Measurements from ENCODE around the gene SOBP.
A peak's percentile ranks its signal among the peaks of the same experiment; 100 is the strongest.

Gene SOBP

GRCh38 chr6:107444277-107444676 is 45.6 kb upstream of the SOBP start:
- DNase-seq (ENCODE audit: low read depth, low spot score) = no peak
- no peak overlapping the region for H3K4me3 ChIP-seq (ENCODE audit: low read depth, low read length)
- in situ Hi-C loops (cut with HindIII; ENCODE audit: low sequenced_read_pairs) = no loop called here
- TF ChIP-seq, protein P1, sequence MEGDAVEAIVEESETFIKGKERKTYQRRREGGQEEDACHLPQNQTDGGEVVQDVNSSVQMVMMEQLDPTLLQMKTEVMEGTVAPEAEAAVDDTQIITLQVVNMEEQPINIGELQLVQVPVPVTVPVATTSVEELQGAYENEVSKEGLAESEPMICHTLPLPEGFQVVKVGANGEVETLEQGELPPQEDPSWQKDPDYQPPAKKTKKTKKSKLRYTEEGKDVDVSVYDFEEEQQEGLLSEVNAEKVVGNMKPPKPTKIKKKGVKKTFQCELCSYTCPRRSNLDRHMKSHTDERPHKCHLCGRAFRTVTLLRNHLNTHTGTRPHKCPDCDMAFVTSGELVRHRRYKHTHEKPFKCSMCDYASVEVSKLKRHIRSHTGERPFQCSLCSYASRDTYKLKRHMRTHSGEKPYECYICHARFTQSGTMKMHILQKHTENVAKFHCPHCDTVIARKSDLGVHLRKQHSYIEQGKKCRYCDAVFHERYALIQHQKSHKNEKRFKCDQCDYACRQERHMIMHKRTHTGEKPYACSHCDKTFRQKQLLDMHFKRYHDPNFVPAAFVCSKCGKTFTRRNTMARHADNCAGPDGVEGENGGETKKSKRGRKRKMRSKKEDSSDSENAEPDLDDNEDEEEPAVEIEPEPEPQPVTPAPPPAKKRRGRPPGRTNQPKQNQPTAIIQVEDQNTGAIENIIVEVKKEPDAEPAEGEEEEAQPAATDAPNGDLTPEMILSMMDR (IDR thresholded peaks at IDR 0.05; ENCODE audit: low read depth, low read length) = no peak

DNA sequence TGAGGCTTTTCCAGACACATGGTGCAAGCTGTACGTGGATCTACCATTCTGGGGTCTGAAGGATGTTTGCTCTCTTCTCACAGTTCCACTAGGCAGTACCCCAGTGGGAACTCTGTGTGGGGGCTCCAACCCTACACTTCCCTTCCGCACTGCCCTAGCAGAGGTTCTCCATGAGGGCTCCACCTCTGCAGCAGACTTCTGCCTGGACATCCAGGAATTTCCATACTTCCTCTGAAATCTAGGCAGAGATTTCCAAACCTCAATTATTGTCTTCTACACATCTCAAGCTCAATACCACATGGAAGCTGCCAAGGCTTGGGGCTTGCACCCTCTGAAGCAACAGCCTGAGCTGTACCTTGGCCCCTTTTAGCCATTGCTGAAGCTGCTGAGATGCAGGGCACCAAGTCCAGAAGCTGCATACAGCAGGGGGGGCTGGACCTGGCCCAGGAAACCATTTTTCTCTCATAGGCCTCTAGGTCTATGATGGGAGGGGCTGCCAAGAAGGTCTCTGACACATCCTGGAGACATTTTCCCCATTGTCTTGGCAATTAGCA is 42.2 kb upstream of the SOBP start:
- no peak for DNase-seq (ENCODE audit: low read depth, low spot score)
- TF ChIP-seq, protein P1 (IDR thresholded peaks at IDR 0.05; ENCODE audit: low read depth, low read length) = no peak
- H3K4me3 ChIP-seq (ENCODE audit: low read depth, low read length) = no peak overlapping the region
- in situ Hi-C loops (cut with HindIII; ENCODE audit: low sequenced_read_pairs) = no loop called here

DNA sequence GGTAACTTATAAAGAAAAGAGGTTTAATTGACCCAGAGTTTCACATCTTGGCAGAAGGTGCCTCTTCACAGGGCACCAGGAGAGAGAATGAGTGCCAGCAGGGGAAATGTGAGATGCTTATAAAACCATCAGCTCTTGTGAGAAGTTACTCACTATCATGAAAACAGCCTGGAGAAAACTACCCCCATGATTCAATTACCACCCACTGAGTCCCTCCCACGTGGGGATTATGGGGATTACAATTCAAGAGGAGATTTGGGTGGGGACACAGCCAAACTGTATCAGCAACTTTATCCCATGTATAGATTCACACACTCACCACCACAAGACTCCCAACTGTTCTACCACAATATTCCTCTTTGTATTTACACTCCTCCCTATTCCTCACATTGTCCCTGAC is 41.1 kb upstream of the SOBP start:
- TF ChIP-seq, protein P1 (IDR thresholded peaks at IDR 0.05; ENCODE audit: low read depth, low read length) = no peak
- in situ Hi-C loops (cut with HindIII; ENCODE audit: low sequenced_read_pairs) = no loop called here
- DNase-seq (ENCODE audit: low read depth, low spot score) = no peak

GRCh38 chr6:107458672-107459282 is 31.1 kb upstream of the SOBP start:
- peak; percentile 22 for DNase-seq (ENCODE audit: low read depth, low spot score)
- TF ChIP-seq, protein P1 (IDR thresholded peaks at IDR 0.05; ENCODE audit: low read depth, low read length) = no peak
- in situ Hi-C loops (cut with HindIII; ENCODE audit: low sequenced_read_pairs) = no loop called here
- H3K4me3 ChIP-seq (ENCODE audit: low read depth, low read length) = peak overlapping the region; percentile 94

More for the DNA sequence above, 41.1 kb upstream of the SOBP start:
- H3K4me3 ChIP-seq (ENCODE audit: low read depth, low read length) = no peak overlapping the region

GRCh38 chr6:107459283-107460082 is 30.4 kb upstream of the SOBP start, which contains the start of gene PDSS2:
PDSS2 (minus strand) TSS chr6:107459564; CDS start chr6:107459285, 279 bp downstream.
- in situ Hi-C loops (cut with HindIII; ENCODE audit: low sequenced_read_pairs) = no loop called here
- peak; percentile 97 for DNase-seq (ENCODE audit: low read depth, low spot score)
- peak within 1 kb of the TSS; percentile 94 for H3K4me3 ChIP-seq (ENCODE audit: low read depth, low read length)
- TF ChIP-seq, protein P1 (IDR thresholded peaks at IDR 0.05; ENCODE audit: low read depth, low read length) = peak; percentile 52

DNA sequence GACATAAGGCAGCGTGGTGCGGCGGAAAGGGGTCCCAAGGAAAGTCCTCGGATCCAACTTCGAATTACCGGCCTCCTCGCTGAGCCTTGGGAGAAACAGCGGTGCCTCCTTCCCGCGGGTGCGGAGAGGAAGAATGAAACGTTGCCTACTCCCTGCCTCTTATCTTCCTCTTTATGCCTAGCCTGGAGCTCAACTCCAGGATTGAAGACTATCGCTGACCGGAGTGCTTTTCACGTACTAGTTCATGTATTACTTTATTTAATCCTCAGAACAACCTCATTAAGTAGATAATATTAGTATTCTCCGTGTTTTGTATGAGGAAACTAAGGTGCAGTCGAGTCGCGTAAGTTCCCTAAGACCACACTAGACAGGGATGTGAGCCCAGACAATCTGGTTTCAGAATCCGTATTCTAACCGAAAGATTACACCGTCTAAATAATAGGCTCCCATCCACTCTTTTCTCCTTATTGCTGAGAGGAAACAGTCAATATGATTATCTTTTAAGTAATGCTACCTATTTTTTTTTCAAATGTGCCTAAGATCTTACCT is 29.8 kb upstream of the SOBP start:
- in situ Hi-C loops (cut with HindIII; ENCODE audit: low sequenced_read_pairs) = no loop called here

More for the DNA sequence above, 29.8 kb upstream of the SOBP start:
- TF ChIP-seq, protein P1 (IDR thresholded peaks at IDR 0.05; ENCODE audit: low read depth, low read length) = no peak
- H3K4me3 ChIP-seq (ENCODE audit: low read depth, low read length) = peak overlapping the region; percentile 94
- DNase-seq (ENCODE audit: low read depth, low spot score) = no peak

Data from astrocyte of the spinal cord (primary cell).